Keratinocyte (primary cell): Measurements from ENCODE around the gene TSPAN16. TPM values are rescaled to one million over a fixed set of nuclear protein-coding genes. Genes with fewer than 3 reads are reported as not detected.

Source experiments
- DNase-seq: peaks from one replicate; pipeline ENCODE4 v3.0.0-alpha.2; 2011; ENCODE audit warnings: low read depth, missing footprints, low spot score
- FAIRE-seq: peaks from 2 replicates; lab custom pipeline; 2011; peaks lifted over from hg19 to GRCh38; lab: Jason Lieb, UNC
- H2AFZ ChIP-seq: 2 replicates; pipeline ENCODE4 v1.6.0; 2012; ENCODE audit warnings: low read length, control low read depth, inconsistent platforms; ENCODE audit not compliant: control insufficient read depth
- H3K27ac ChIP-seq: 2 replicates; pipeline ENCODE4 v1.5.1; 2011; ENCODE audit warnings: low read length; ENCODE audit not compliant: control insufficient read depth, insufficient read depth
- H3K27me3 ChIP-seq: 3 replicates; pipeline ENCODE4 v1.6.0; 2011; ENCODE audit warnings: low read length; ENCODE audit not compliant: control insufficient read depth, insufficient read depth; ENCODE audit errors: extremely low read depth
- H3K36me3 ChIP-seq, 2 experiments: 2 replicates in 1 of 2; 3 replicates in 1 of 2; pipeline ENCODE4 v1.5.1; 2011; ENCODE audit warnings: low read length in 2 of 2, mild to moderate bottlenecking in 1 of 2; ENCODE audit not compliant: control insufficient read depth in 2 of 2, insufficient read depth in 2 of 2; ENCODE audit errors: extremely low read depth in 1 of 2
- H3K4me1 ChIP-seq: 3 replicates; pipeline ENCODE4 v1.5.1; 2011; ENCODE audit warnings: low read length; ENCODE audit not compliant: control insufficient read depth, insufficient read depth; ENCODE audit errors: extremely low read depth
- H3K4me2 ChIP-seq: 3 replicates; pipeline ENCODE4 v1.6.0; 2011; ENCODE audit warnings: low read depth, low read length; ENCODE audit not compliant: control insufficient read depth, insufficient read depth; ENCODE audit errors: extremely low read depth
- H3K4me3 ChIP-seq, 3 experiments: fragments of 200-600 bp in 1 of 3; sonication (generic) in 1 of 3; 2 replicates in 2 of 3; 3 replicates in 1 of 3; pipeline ENCODE4 v1.5.1; 2011 to 2016; ENCODE audit warnings: low read length in 3 of 3, mild to moderate bottlenecking in 3 of 3, control low read depth in 2 of 3, inconsistent platforms in 1 of 3, low read depth in 1 of 3, mixed read lengths in 1 of 3, mixed run types in 1 of 3, moderate library complexity in 1 of 3; ENCODE audit not compliant: control insufficient read depth in 2 of 3, insufficient read depth in 2 of 3; ENCODE audit errors: extremely low read depth in 1 of 3
- H3K79me2 ChIP-seq: 2 replicates; pipeline ENCODE4 v1.6.0; 2012; ENCODE audit warnings: low read length; ENCODE audit not compliant: control insufficient read depth, insufficient read depth
- H3K9ac ChIP-seq: 3 replicates; pipeline ENCODE4 v1.6.0; 2011; ENCODE audit warnings: low read length; ENCODE audit not compliant: control insufficient read depth, insufficient read depth; ENCODE audit errors: extremely low read depth
- H3K9me1 ChIP-seq: 3 replicates; pipeline ENCODE4 v1.6.0; 2011; ENCODE audit warnings: low read length; ENCODE audit not compliant: control insufficient read depth, insufficient read depth; ENCODE audit errors: extremely low read depth
- H3K9me3 ChIP-seq: 2 replicates; pipeline ENCODE4 v1.5.1; 2012; ENCODE audit warnings: low read depth, low read length; ENCODE audit not compliant: control insufficient read depth
- H4K20me1 ChIP-seq: 3 replicates; pipeline ENCODE4 v1.6.0; 2011; ENCODE audit warnings: low read length; ENCODE audit not compliant: control insufficient read depth, insufficient read depth; ENCODE audit errors: extremely low read depth
- CTCF ChIP-seq, 3 experiments: IDR thresholded peaks in 1 of 3; conservative IDR thresholded peaks in 1 of 3; optimal IDR thresholded peaks in 1 of 3; 2 replicates in 2 of 3; 3 replicates in 1 of 3; pipeline versions ENCODE3 to v1.5.1; 2011; ENCODE audit warnings: low read length in 3 of 3, mild to moderate bottlenecking in 3 of 3, moderate library complexity in 2 of 3, control low read depth in 1 of 3, inconsistent platforms in 1 of 3; ENCODE audit not compliant: insufficient read depth in 2 of 3; ENCODE audit errors: extremely low read depth in 1 of 3
- EZH2 ChIP-seq: IDR thresholded peaks from one replicate; pipeline ENCODE4 v1.6.1; 2012; ENCODE audit warnings: inconsistent platforms, mild to moderate bottlenecking, low read length, moderate library complexity
- dilution Hi-C: fragments of 300-500 bp; cut with MboI; formaldehyde crosslinking; loops from one replicate; pipeline ENCODE4 v1.7.0; 2020; ENCODE audit warnings: low sequenced_read_pairs; ENCODE audit not compliant: extremely low pct_ligation_motif_present
- polyA plus RNA-seq, 5 experiments: library from polyadenylated mRNA; depleted of rRNA in 3 of 5; stranded (reverse) in 3 of 5; stranded (forward) in 1 of 5; unstranded in 1 of 5; fragments of >200 nt; gene quantifications; 1 replicate in 1 of 5; 2 replicates in 3 of 5; 3 replicates in 1 of 5; pipeline versions ENCODE4 v1.2.1 to v1.2.3, GENCODE V29; 2011 to 2012; ENCODE audit warnings: missing spikeins in 2 of 5, low read depth in 1 of 5, low replicate concordance in 1 of 5

The TSPAN16 gene
- polyA plus RNA-seq, 1 donor (not counting 4 experiments of a cell fraction or from before 2014, with no cell fraction given), result not detected

GRCh38 chr19:11364935-11365334, 69.0 kb downstream of the TSPAN16 start:
- no peaks in the 10 kb centered on the region for H3K9me3 ChIP-seq
- no peak overlapping the region for H3K27ac ChIP-seq
- H3K4me3 ChIP-seq, result no peak overlapping the region
- FAIRE-seq (no peak), DNase-seq (no peak)
- H2AFZ ChIP-seq, result no peak overlapping the region
- no peaks in the 10 kb centered on the region for H3K4me1 ChIP-seq
- H3K4me2 ChIP-seq, result no peak overlapping the region
- peaks cover 0 to 5% of the 10 kb centered on the region in 2 experiments for H3K36me3 ChIP-seq
- H3K9me1 ChIP-seq, result no peaks in the 10 kb centered on the region
- no peaks in the 10 kb centered on the region for H4K20me1 ChIP-seq
- no peak for TF ChIP-seq CTCF (optimal IDR thresholded peaks at IDR 0.05 in 1 of 3, IDR thresholded peaks at IDR 0.05 in 1 of 3, conservative IDR thresholded peaks at IDR 0.05 in 1 of 3; ENCODE audit: extremely low read depth in 1 of 3, insufficient read depth in 2 of 3, low read length in 3 of 3)
- TF ChIP-seq EZH2, result no peak
- H3K27me3 ChIP-seq, result no peaks in the 10 kb centered on the region
- no peaks in the 10 kb centered on the region for H3K79me2 ChIP-seq
- dilution Hi-C loops, result no loop called here
- no peak overlapping the region for H3K9ac ChIP-seq

Other genes with a start within 250 kb of the TSPAN16 start
- 182 to 325 TPM (median 241 TPM) in 3 replicates for gene LDLR, start 206.7 kb upstream of the TSPAN16 start, polyA plus RNA-seq
- gene SPC24, start 140.4 kb upstream of the TSPAN16 start, polyA plus RNA-seq, result 1.8 to 8.0 TPM (median 6.4 TPM) in 3 replicates
- gene KANK2, start 98.6 kb upstream of the TSPAN16 start, polyA plus RNA-seq, result 2.8 to 3.9 TPM (median 3.6 TPM) in 3 replicates
- gene ANGPTL8, start 56.5 kb upstream of the TSPAN16 start, polyA plus RNA-seq, result 0.18 TPM in 1 of 3 replicates, not detected in the others
- gene DOCK6, start 33.6 kb upstream of the TSPAN16 start, polyA plus RNA-seq, result 9.1 to 14.1 TPM (median 13.3 TPM) in 3 replicates
- 63.1 to 99.0 TPM (median 66.0 TPM) in 3 replicates for gene RAB3D, start 43.5 kb downstream of the TSPAN16 start, polyA plus RNA-seq
- 65.5 to 107 TPM (median 91.7 TPM) in 3 replicates for gene TMEM205, start 50.1 kb downstream of the TSPAN16 start, polyA plus RNA-seq
- 6.4 to 9.1 TPM (median 7.5 TPM) in 3 replicates for gene CCDC159, start 50.4 kb downstream of the TSPAN16 start, polyA plus RNA-seq
- gene PLPPR2, start 59.3 kb downstream of the TSPAN16 start, polyA plus RNA-seq, result 3.5 to 9.1 TPM (median 5.7 TPM) in 3 replicates
- gene SWSAP1, start 78.5 kb downstream of the TSPAN16 start, polyA plus RNA-seq, result 2.1 to 2.5 TPM (median 2.2 TPM) in 3 replicates
- gene EPOR, start 88.2 kb downstream of the TSPAN16 start, polyA plus RNA-seq, result 0.68 to 0.94 TPM (median 0.85 TPM) in 3 replicates
- gene RGL3, start 123.2 kb downstream of the TSPAN16 start, polyA plus RNA-seq, result not detected in 3 replicates
- 0.05 to 0.52 TPM (median 0.09 TPM) in 3 replicates for gene ODAD3, start 139.0 kb downstream of the TSPAN16 start, polyA plus RNA-seq
- 47.9 to 125 TPM (median 56.3 TPM) in 3 replicates for gene PRKCSH, start 139.5 kb downstream of the TSPAN16 start, polyA plus RNA-seq
- not detected in 3 replicates for gene ELAVL3, start 184.9 kb downstream of the TSPAN16 start, polyA plus RNA-seq
- 3.7 to 5.8 TPM (median 3.8 TPM) in 3 replicates for gene ZNF653, start 209.7 kb downstream of the TSPAN16 start, polyA plus RNA-seq
- 16.0 to 18.8 TPM (median 18.3 TPM) in 3 replicates for gene ECSIT, start 233.0 kb downstream of the TSPAN16 start, polyA plus RNA-seq
- gene CNN1, start 242.7 kb downstream of the TSPAN16 start, polyA plus RNA-seq, result 0.16 TPM in 1 of 3 replicates, not detected in the others